ENCODE data around the gene ZKSCAN5.
"Not testable (repeated sequence)": the region's sequence is repeated elsewhere in the genome, so short reads cannot be mapped to it uniquely, and the experiment has no call there.

ZKSCAN5 gene

GRCh38 chr7:99557196-99557607, 52.7 kb downstream of the ZKSCAN5 start:
- DNase-seq, result no peak

DNA sequence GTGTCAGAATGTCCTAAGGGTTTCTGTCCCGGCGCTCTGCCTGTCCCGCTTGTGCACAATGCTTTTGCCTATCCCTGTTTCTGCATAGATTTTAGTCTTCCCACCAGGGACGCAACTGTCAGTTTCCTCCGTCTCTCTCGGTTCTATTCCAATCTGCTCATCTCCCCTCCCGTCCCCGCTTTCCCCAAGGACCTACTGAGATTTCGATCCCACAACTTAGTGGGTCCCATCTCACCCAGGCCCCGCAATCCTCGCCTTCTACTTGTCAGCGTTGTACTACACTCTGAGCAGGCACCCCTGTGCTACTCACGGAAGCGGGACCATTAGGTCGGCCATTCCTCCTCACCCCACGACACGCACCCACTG, 53.5 kb downstream of the ZKSCAN5 start:
- no peak for DNase-seq

DNA sequence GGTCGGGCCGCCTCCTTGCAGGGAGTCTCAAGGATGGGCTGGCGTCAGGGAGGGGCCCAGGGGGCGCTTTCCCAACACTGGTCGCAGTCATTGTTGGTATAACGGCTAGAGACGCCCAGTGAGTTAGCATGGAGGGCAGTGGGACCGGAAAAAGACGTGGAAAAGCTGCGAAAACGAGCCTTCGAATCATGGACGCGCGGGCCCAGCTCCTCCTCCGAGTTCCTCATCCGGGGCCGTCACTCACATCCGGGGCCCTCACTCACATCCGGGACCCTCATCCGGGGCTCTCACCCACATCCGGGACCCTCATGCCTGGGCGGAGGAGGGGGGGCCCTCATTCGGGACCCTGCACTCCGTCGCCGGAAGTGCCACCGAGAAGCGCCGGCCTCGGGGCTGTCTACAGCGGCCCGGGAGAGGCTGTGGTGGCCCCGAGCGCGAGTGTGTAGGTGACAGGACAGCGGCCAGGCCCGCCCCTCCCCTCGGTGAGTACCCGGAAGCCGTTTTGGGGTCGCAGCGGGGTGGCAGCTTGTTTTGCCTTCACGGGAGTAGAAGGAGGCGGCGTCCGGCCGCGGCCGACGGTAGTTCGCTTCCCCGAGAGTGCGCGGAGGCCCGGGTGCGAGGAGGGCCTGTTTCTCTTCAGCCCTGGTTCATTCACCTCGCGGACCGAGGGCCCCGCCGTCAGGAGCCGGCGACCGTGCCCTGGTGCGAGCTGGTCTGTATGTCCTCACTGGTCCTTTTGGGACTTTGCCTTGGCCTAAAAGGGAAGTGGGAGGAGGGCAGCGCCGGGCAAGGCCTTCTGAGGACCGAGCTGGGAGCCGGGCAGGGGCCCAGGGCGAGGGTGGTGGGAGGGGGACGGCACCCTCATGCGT, 54.1 kb downstream of the ZKSCAN5 start, which contains the start of gene ZNF655:
TSS of gene ZNF655 (plus strand) at position 337 of the 869 bp plus-strand sequence. CDS start 1,918 bp downstream, outside the sequence.
- DNase-seq, result peak; percentile 94

DNA sequence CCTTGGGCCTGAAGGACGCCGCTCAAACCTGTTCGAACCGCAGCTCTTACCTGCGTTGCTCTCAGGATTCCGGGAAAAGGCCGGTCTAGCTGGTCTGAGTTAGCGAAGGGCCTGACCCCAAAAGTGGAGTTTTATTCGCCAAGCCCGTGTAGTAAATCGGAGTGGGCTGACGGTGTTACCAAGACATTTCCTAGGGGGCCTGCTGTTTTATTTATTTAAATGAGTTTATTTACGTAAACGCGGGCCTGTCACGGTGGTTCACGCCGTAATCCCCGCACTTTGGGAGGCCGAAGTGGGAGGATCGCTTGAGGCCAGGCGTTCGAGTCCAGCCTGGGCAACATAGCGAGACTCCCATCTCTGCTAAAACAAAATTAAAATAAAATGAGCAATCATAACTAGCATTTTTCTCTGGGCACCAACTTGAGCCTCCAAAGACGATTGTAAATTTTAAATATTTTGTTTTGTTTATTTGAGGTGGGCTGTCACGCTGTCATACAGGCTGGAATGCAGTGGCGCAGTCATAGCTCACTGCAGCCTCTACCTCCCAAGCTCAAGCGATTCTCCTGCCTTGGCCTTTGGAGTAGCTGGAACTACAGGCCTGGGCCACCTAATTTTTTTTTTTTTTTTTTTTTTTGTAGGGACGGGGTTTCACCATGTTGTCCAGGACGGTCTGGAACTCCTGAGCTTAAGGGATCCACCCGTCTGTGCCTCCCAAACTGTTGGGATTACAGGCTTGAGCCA, 54.9 kb downstream of the ZKSCAN5 start:
- no peak for DNase-seq

DNA sequence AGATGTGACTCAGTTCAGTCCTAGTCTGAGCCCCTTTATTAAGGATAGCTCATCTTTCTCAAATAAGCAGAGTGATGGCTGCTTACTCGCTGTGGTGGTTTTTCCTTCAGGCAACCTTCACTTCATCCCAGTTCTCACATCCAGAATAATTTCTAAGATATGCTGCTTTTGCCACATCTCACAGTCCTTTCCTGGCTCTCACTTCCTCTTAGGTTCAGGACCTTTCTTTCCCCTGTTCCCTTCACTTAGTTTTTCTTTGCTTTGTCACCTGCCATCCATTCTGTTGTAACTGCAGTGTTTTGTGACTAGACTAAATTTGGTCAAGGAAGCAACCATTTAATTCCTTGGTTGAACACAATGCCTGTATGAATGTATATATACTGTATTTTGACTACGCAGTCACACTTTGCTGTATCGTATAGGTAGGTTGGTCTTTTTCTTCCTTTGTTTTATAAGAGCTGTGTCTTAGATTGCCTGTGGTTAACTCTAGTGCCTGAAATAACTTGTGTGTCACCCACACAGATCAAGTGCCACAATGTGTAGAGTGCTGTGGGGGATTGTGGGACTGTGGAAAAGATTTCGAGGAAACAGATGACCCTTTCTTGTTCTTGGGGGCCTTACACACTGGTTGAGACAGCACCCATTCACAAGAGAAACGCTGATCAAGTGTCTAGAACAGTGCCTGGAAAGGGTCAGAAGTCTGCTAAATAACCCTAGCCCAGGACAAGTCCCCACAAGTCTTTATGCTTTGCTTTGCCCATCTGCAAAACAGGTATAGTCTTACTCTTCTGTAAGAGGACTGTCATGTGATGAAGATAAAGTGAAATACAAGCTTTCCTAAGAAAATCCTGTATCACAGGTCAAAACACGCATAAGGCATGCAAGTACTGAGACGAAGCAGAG, 56.6 kb downstream of the ZKSCAN5 start:
- no peak for DNase-seq

GRCh38 chr7:99561737-99562051, 57.2 kb downstream of the ZKSCAN5 start:
- no peak for DNase-seq

DNA sequence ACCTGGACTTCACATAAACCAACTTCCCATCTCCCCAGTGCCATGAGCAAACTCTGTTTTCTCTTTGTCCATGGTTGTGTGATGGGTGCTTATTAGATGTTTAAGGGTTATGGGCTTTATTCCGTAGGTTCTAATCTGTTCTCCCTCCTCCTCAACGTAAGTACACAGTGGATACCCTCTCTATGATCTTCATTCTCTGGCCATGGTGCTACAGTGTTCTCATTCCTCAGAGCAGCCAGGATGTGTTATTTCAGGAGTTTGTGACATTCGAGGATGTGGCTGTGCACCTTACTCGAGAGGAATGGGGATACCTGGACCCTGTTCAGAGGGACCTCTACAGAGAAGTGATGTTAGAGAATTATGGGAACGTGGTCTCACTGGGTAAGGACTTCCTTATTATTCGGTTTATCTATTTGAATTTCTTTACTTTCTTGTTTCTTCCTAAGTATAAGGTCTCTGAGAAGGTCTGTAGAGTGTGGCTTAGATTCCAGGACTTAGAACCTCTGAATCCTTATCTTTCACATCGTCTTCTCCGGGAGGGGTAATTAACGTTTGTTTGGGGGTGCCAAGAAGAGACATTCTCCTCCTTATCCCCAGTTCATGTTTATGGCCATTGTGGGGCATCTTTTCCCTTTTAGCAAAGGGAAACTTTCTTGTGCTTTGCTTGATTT, 57.8 kb downstream of the ZKSCAN5 start:
- DNase-seq, result no peak

DNA sequence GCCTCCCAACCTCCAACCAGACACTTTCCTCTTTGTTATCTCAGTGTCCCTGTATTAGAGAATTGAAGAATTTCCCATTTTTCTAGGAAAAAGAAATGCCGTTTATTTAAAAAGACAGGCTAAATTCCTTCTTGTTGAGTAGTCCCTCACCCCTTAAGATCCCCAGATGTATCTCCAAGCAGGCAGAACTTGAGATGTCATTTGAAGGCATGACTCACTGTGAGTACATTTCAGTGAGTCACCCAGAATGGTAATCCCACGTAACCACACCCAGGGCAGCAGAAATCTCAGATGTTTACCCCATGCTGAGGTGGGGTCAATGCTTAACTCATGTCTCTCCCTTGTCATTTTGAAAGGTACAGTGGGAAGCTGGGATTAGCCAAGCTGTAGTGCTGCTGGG, 58.4 kb downstream of the ZKSCAN5 start:
- no peak for DNase-seq

- DNase-seq, result no peak
These were observed 59.2 kb downstream of the ZKSCAN5 start for GRCh38 chr7:99563650-99564049.

DNA sequence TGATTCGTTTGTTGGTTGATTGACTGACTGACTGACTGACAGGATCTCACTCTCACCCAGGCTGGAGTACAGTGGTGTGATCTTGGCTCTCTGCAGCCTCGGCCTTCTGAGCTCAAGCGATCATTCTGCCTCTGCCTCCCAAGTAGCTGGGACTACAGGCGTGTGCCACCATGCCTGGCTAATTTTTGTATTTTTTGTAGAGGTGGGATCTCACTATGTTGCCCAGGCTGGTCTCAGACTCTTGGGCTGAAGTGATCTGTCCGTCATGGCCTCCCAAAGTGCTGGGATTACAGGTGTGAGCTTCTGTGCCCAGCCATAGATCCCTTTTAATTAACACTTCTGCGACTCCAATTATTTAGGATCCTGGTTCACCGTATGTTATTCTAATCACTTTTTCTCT, 64.3 kb downstream of the ZKSCAN5 start:
- not testable (repeated sequence) for DNase-seq

DNA sequence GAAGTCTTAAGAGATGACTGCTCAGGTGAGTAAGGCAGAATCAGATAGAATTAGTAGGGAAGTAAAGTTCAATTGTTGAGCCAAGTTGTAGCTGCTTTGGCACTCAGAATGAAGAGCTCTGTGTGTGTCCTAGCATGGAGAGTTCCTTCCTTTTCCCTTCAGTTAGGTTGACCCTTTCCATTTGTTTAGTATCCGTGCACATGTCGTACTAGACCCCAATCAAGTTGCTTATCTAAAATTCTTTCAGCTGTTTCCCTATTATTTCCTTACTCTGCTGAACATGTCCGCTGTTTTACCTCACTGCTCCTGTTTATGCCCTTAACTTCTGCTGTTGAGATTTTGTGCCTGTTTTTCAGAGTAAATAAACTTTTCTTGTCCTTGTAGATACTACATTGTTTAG, 67.3 kb downstream of the ZKSCAN5 start:
- DNase-seq, result no peak

- DNase-seq, result no peak
These were observed 68.8 kb downstream of the ZKSCAN5 start for GRCh38 chr7:99573257-99573656.

DNA sequence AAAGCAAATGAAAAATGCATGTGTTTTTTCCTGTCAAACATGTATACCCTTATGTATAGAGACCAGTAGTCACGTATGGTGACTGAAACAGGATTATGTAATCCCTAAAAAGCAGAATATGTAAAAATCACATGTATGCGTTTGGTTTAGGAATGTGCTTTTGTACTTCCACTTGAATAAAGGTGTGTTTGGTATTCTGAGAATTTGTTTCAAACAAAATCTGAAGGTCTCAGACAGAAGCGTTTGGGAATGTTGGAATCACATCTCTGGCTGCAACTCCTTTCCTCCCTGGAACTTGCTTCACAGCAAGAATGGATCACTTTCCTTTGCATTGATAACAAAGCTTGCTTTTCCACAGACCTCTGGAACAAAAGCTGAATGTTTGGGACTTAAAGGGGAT, 71.8 kb downstream of the ZKSCAN5 start:
- no peak for DNase-seq

DNA sequence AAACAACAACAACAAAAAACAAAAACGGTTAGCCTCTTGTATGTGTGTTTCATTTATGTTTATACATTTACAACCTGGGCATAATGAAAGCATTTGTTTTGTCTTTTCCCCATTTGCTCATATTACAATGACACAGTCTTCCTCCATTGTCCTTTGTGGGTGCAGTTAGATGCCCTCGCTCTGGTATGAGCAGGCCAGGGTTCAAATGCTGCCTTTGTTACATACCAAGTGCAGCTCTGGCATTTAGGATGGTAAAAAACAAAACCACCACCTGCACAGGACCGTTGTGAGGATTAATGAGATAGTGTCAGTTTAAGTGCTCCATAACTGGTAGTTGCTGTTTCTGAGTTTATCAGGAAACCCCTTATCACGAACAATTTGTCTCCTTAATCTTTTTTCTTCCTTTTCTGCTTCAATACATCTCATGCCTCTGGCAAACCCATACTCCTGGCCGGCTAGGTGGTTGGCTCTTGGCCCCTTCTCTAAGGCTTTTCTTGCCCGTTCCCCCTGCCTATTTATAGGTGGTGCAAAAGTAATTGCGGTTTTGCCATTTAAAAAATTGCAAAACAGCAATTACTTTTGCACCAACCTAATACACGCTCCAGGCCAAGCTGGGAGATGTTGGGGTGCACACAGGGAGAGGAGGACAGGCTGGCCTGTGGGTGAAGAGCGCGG, 75.0 kb downstream of the ZKSCAN5 start:
- no peak for DNase-seq

DNA sequence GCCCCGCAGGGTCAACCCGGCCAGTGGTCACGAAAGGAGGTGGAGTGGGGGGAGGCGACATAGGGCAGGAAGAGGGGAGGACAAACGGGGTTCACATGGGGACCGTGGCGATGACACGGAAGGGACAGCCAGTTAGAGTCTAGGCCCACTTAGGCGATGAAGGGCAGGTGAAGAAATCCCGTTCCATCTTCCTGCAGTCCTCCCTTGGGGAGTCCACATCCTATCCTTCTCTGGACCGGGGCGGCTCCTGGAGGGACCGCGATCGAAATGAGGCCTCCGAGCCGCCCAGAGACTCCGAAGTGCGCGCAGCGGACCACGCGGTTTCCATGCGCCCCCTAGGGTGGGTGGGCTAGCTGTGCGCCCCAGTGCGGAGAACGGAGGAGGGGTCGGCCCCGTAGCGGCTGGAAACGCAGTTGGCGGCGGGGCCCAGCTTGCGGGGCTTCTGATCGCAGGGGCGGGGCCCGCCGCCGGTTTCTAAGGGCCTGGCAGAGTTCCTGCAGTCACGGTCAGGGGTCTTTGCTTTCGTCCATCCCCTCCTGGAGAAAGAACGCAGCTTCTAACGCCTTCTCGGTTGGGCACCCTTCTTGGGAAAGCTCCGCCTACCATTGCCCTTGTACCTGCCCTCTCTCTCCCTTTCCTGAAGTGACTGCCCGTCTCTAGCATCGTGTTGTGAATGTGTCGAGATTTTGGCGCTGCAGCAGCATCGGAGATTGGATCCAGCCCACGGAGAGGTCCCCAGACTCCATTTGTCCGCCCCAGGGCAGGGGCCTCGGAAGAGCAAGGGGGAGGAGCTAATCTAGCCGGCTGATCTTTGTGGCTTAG, 75.7 kb downstream of the ZKSCAN5 start:
- peak; percentile 52 for DNase-seq

DNA sequence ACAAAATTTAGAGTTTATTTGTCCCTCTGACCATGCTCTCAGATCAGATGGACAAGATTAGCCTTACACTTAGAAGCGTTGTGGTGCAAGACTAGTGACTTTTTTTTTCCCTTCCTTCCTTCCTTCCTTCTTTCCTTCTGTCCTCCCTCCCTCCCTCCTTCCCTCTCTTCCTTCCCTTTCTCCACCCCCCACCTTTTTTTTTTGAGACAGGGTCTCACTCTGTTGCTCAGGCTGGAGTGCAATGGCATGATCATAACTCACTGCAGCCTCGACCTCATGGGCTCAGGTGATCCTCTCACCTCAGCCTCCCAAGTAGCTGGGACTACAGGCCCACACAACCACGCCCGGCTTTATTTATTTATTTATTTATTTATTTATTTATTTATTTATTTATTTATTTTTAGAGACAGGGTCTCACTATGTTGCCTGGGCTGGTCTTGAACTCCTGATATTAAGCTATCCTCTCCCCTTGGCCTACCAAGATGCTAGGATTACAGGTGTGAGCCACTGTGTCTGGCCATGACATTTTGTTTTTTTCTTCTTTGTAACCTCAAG, 76.4 kb downstream of the ZKSCAN5 start:
- not testable (repeated sequence) for DNase-seq

All from NCI-H1436 (cell line).